Progenitor cell of endocrine pancreas (in vitro differentiated cells): Measurements from ENCODE around the gene L3MBTL4. TPM values are rescaled to one million over a fixed set of nuclear protein-coding genes. Genes with fewer than 3 reads are reported as not detected.

Experiments
- DNase-seq: peaks from one replicate; pipeline ENCODE4 v3.0.0; 2021; ENCODE audit warnings: low spot score; ENCODE audit not compliant: unreplicated experiment
- H3K27ac Mint-ChIP-seq: 2 replicates; pipeline ENCODE4 v1.8.0; 2021; ENCODE audit warnings: mild to moderate bottlenecking, moderate library complexity, mixed read lengths
- H3K27me3 Mint-ChIP-seq: 2 replicates; pipeline ENCODE4 v1.8.0; 2021; ENCODE audit warnings: mixed read lengths
- H3K36me3 Mint-ChIP-seq: 2 replicates; pipeline ENCODE4 v1.8.0; 2022; ENCODE audit warnings: mixed read lengths; ENCODE audit not compliant: insufficient read depth
- H3K4me1 Mint-ChIP-seq: 2 replicates; pipeline ENCODE4 v1.8.0; 2021; ENCODE audit warnings: low read depth, mixed read lengths
- H3K4me3 Mint-ChIP-seq: 2 replicates; pipeline ENCODE4 v1.8.0; 2021; ENCODE audit warnings: low read depth, mild to moderate bottlenecking, moderate library complexity, mixed read lengths
- H3K9me3 Mint-ChIP-seq: 2 replicates; pipeline ENCODE4 v1.8.0; 2021; ENCODE audit warnings: low read depth, mixed read lengths
- total RNA-seq: library from RNA; stranded (reverse); gene quantifications from 2 replicates; pipeline ENCODE4 v1.2.1, GENCODE V29; 2021
- TF ChIP-seq, protein P1 (sequence below): fragments of 200-600 bp; sonication (generic); IDR thresholded peaks from one replicate; pipeline ENCODE4 v1.5.0; 2021; ENCODE audit warnings: antibody characterized with exemption, mild to moderate bottlenecking; ENCODE audit not compliant: unreplicated experiment

The L3MBTL4 gene
- total RNA-seq, 1 donor from 2014 or later: 8.0 TPM

GRCh38 chr18:5961097-5961827 lies 453.4 kb downstream of the L3MBTL4 start:
- Mint-ChIP-seq H3K27me3 (peaks cover 5% of the 10 kb centered on the region), H3K4me1 (peaks cover 2% of the 10 kb centered on the region), H3K36me3 (peaks cover 3% of the 10 kb centered on the region), H3K27ac (no peak overlapping the region), H3K9me3 (no peaks in the 10 kb centered on the region), H3K4me3 (no peak overlapping the region)
- no peak for DNase-seq
- TF ChIP-seq, protein P1, sequence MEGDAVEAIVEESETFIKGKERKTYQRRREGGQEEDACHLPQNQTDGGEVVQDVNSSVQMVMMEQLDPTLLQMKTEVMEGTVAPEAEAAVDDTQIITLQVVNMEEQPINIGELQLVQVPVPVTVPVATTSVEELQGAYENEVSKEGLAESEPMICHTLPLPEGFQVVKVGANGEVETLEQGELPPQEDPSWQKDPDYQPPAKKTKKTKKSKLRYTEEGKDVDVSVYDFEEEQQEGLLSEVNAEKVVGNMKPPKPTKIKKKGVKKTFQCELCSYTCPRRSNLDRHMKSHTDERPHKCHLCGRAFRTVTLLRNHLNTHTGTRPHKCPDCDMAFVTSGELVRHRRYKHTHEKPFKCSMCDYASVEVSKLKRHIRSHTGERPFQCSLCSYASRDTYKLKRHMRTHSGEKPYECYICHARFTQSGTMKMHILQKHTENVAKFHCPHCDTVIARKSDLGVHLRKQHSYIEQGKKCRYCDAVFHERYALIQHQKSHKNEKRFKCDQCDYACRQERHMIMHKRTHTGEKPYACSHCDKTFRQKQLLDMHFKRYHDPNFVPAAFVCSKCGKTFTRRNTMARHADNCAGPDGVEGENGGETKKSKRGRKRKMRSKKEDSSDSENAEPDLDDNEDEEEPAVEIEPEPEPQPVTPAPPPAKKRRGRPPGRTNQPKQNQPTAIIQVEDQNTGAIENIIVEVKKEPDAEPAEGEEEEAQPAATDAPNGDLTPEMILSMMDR: no peak

DNA sequence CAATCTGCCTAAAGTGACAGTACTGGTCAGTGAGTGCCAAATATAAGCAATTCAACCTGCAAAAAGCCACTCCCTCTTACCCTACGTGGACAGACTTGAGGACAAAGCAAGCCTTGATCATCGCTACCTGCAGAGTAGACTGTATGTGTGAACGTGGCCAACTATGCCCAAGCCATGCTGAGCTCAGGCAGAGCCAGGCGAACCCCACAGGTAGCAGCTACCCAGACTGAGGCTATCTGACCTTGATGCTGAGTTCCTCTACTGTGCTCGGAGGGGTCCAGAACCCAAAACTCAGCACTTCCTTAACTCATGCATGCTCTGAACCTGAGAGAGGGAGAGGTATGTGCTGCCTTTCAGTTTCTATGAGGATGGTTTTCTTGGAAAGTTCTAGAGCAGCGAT lies 455.9 kb downstream of the L3MBTL4 start:
- peaks cover 3% of the 10 kb centered on the region for H3K36me3 Mint-ChIP-seq
- H3K27me3 Mint-ChIP-seq: peaks cover 5% of the 10 kb centered on the region
- H3K27ac Mint-ChIP-seq: no peak overlapping the region
- TF ChIP-seq, protein P1: no peak
- no peaks in the 10 kb centered on the region for H3K9me3 Mint-ChIP-seq
- H3K4me1 Mint-ChIP-seq: peaks cover 2% of the 10 kb centered on the region
- DNase-seq: no peak
- no peak overlapping the region for H3K4me3 Mint-ChIP-seq

- H3K27ac Mint-ChIP-seq: no peak overlapping the region
- H3K27me3 Mint-ChIP-seq: no peaks in the 10 kb centered on the region
- DNase-seq: no peak
These were observed 458.9 kb downstream of the L3MBTL4 start for GRCh38 chr18:5955861-5956260.

GRCh38 chr18:5951515-5952091 lies 463.1 kb downstream of the L3MBTL4 start:
- no peak overlapping the region for H3K27ac Mint-ChIP-seq
- no peaks in the 10 kb centered on the region for H3K27me3 Mint-ChIP-seq
- peaks cover 1% of the 10 kb centered on the region for H3K4me1 Mint-ChIP-seq
- no peaks in the 10 kb centered on the region for H3K9me3 Mint-ChIP-seq
- no peak for DNase-seq
- no peaks in the 10 kb centered on the region for H3K36me3 Mint-ChIP-seq
- TF ChIP-seq, protein P1: no peak
- H3K4me3 Mint-ChIP-seq: no peak overlapping the region

More at GRCh38 chr18:5955861-5956260, 458.9 kb downstream of the L3MBTL4 start:
- H3K4me3 Mint-ChIP-seq: no peak overlapping the region
- peaks cover 1% of the 10 kb centered on the region for H3K4me1 Mint-ChIP-seq
- H3K9me3 Mint-ChIP-seq: no peaks in the 10 kb centered on the region
- TF ChIP-seq, protein P1: no peak
- H3K36me3 Mint-ChIP-seq: no peaks in the 10 kb centered on the region

DNA sequence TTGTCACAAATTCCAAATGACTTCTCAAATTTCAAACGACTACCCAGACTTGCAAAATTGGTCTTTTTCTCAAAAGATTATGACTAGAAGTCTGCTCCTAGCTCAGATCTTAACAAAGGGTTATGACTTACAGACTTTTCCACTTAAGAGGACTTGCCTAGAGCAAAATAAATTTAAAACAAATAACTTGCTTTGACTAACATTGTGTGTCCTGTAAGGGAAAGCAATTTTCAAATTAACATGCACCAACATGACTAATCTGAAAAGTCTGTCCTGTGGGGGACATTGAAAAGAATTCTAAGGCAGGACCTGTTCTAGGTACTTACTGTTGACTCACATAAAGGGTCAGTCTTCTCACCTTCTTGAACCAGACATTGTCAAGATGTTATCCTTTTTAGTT lies 465.9 kb downstream of the L3MBTL4 start:
- no peaks in the 10 kb centered on the region for H3K36me3 Mint-ChIP-seq
- no peaks in the 10 kb centered on the region for H3K27me3 Mint-ChIP-seq
- peaks cover 1% of the 10 kb centered on the region for H3K4me1 Mint-ChIP-seq
- no peak overlapping the region for H3K27ac Mint-ChIP-seq
- DNase-seq: no peak
- TF ChIP-seq, protein P1: no peak
- no peak overlapping the region for H3K4me3 Mint-ChIP-seq
- no peaks in the 10 kb centered on the region for H3K9me3 Mint-ChIP-seq
